GM19455 (cell line): Measurements from ENCODE around the gene EIF5.

ENCODE experiments used
- ATAC-seq: cut with Tn5 transposase; IDR thresholded peaks from one replicate; pipeline ENCODE4 v1.9.1; 2021; ENCODE audit not compliant: unreplicated experiment

EIF5 gene

DNA sequence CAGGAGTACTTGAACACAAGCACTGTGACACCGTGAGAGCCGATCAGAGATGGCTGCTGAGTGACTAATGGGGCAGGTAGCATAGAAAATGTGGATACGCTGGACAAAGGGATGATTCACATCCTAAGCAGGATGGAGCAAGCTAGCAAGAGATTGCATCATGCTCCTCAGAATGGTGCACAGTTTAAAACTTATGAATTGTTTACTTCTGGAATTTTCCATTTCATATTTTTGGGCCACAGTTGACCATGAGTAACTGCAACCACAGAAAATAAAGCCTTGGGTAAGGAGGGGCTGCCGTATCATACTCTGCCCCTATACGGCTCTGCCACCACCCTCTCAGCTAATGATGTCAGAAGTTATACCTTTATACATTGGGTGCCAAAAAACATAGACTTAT, 27.8 kb downstream of the EIF5 start:
- ATAC-seq = no peak

DNA sequence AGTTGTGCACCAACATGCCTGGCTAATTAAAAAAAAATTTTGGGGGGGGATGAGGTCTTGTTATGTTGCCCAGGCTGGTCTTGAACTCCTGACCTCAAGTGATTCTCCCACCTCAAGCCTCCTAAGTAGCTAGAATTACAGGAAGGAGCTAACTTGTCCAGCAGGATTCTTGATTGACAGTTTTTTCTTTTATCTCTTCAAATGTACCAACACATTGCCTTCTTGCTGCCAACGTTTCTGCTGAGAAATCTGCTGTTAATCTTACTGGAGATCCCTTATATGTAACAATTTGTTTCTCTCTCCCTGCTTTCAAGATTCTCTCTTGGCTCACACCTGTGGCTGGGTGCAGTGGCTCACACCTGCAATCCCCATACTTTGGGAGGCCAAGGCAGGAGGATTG, 28.7 kb downstream of the EIF5 start:
- no peak for ATAC-seq

DNA sequence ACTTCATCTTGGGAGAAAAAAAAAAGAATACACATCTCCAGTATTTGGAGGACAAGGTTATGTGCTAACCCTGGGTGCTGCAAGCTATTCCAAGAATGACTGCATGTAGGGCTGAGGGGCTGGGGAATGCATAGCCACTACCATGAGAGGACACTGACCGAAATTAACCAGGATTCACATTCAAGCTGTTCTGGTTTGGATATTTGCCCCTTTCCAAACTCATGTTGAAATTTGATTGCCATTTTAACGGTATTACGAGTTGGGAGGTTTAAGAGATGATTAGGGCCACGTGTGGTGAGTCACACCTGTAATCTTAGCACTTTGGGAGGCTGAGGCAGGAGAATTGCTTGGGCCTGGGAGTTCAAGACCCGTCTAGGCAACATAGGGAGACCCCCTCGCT, 32.7 kb downstream of the EIF5 start:
- ATAC-seq = no peak

DNA sequence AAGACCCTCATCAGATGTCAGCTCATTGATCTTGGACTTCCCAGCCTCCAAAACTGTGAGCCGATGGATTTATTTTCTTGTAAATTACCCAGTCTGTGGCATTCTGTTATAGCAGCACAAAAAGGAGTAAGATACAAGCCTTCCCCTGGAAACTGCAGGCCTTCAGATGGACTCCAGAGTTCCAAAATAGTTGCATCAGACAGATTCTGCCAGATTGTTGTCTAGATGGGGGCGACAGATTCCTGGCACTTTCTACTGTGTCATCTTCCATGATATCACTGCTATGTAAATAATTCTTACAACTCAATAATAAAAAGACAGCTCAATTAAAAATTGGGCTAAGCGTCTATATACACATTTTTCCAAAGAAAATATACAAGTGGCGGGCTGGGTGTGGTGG, 34.0 kb downstream of the EIF5 start:
- no peak for ATAC-seq

DNA sequence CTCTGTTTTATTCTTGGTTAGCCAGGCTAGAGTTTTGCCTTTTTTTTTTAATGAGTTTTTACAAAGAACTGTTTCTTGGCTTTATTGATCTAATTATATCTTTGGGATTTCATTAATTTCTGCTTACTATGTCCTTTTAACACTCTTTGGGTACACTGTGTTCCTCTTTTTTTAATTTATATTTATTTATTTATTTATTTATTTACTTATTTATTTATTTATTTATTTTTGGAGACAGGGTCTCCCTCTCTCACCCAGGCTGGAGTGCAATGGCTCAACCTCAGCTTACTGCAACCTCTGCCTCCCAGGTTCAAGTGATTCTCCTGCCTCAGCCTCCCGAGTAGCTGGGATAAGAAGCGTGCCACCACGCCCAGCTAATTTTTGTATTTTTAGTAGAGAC, 36.0 kb downstream of the EIF5 start:
- ATAC-seq = no peak

DNA sequence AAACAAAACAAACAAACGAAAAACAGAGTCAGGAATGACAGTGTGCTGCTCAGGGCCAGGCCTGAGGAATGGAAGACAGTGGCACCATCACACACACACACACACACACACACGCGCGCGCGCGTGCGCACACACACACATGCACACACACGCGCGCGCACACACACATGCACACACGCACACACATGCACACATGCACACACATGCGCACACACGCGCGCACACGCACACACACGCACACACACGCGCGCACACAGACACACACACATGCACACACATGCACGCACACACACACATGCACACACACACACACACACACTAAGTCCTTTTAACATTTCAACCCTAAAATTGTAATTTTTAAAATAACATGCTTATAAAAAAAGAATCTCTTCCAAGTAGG, 38.0 kb downstream of the EIF5 start:
- no peak for ATAC-seq

DNA sequence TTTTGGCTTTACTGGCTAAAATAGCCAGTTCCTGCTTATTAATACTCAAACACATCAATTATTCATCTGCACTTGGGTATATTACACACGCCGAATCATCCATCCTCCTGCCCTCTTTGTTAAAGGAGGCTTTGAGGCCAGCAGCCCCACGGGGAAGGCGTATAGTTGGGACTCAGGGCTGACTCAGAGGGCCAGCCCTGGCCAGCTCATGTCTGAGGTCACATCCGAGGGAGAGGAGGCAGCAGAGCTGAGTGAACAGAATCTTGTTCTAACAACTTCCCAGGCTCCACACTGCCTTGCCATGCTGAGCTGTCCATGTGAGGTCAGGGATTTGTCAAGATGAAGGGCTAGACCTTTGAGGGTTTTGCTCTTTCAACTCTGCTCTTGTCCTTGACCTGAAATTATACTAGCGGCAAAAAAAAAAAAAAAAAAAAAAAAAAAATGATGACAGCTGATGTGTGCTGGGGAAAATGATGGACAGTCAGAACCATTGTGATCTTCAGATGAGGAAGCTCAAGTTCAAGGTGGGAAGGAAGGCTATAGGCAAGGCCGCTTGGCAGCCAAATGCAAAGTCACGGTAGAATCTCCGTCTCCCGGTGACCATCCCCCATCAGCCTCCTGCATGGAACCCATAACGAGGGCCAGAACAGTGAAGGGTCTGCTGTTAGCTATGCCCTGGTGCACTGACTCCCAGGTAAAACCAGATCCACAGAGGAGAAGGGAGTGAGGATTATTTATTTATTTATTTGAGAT, 38.7 kb downstream of the EIF5 start:
- no peak for ATAC-seq

DNA sequence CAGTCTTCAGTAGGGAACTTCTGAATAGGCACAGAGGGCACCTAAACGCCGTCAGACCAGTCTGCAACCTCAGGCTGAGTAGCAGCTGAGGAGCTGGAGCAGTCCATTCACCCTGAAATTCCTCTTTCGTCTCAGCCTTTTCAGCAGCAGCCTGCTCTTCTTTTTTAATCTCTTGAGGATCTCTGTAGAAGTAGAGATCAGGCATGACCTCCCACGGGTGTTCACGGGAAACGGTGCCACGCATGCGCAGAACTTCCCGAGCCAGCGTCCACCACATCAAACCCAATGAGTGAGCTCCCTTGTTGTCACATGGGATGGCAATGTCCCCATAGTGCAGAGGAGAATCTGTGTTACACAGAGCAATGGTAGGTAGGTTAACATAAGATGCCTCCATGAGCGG, 40.1 kb downstream of the EIF5 start:
- ATAC-seq = no peak

DNA sequence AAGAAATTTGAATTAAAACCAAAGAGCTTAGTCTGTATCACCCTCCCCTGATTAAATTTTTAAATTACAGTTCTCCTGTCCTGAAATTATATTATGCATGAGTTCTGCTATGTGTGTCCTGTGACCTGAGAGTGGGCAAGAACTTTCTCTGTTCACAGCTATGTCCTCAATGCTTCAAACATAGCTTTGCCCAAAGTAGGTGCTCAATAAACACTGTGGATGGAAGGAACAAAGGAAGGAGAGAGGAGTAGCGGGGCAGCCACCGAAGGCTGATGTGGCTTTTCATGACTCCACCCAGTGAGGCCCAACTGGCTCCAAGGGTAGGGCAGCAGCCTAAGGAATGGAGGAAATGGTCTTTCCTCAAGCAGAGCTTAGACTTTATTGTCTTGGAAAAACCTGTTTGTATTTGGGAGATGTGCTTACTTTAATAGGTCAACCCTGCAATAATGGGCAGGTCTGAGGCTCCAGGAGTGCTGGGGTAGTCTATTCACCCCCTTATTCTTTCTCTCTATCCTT, 43.5 kb downstream of the EIF5 start:
- ATAC-seq = no peak

DNA sequence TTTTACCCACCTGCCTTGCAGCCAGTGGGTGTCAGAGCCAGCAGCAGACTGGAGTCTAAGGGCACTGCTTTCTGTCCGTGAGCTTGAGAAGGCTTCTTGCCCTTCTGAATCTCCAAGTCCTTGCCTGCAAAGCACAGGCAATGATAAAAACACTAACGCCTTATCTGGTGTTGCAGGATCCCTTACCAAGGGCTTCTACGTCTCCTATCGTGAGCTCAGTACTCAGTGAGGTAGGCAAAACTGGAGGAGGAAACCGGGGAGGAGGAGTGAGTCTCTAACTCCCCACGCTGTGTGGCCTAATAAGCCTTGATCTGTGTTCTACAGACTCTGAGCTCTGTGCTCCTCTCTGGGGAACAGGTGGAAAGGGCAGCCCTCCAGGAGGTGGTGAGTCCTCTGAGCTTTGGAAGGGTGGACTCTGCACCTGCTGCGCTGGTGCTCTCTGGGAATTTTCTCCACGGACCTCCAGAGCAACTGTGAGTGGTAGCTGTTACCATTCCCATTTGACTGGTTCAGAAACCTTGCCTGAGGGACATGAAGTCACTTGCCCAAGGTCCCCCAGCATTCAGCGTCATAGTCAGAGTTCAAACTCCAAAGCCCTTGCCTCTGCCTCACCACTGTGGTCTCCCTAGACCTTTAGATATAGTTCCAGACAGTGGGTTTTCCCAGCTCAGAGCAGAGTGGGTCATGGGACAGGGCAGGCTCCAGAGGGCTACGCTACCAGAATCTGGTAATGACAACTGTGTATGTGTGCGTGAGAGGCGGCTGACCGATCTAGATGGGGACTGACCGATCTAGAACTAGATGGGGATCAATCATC, 44.2 kb downstream of the EIF5 start:
- ATAC-seq = no peak

DNA sequence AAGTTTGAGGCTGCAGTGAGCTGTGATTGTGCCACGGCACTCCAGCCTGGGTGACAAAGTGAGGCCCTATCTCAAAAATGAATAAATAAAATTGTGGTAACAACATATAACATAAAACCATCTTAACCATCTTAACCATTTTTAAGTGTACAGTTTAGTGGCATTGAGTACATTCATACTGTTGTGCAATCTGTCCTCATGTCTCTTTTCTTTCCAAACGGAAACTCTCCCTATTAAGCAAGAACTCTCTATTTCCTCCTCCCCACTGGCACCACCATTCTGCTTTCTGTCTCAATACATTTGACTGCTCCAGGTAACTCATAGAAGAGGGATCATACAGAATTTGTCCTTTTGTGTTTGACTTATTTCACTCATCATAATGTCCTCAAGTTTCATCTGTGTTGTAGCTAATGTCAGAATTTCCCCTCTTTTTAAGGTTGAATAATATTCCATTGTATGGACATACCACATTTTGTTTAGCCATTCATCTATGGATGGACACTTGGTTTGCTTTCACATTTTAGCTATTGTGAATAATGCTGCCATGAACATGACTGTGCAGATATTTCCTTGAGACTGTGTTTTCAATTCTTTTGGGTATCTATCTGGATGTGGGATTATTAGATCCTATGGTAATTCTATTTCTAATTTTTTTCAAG, 46.8 kb downstream of the EIF5 start:
- no peak for ATAC-seq

DNA sequence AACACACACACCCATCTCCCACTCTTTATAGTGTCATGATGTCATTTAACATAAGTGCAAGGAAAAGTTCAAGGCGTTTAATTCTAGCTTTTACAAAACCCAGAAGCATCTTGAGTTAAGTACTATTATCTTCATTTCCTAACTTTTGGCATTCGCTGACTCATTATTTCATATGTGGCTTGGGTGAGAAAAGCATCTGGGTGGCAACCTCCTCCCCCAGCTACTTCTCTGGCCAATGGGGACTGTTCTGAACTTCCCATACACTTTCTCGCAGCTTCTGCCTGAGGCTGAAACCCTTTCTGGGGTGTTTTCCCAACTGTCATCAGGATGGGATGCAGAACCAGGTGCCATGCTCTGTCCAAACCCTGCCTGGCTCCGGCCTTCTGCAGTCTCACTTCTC, 48.3 kb downstream of the EIF5 start:
- ATAC-seq = no peak

DNA sequence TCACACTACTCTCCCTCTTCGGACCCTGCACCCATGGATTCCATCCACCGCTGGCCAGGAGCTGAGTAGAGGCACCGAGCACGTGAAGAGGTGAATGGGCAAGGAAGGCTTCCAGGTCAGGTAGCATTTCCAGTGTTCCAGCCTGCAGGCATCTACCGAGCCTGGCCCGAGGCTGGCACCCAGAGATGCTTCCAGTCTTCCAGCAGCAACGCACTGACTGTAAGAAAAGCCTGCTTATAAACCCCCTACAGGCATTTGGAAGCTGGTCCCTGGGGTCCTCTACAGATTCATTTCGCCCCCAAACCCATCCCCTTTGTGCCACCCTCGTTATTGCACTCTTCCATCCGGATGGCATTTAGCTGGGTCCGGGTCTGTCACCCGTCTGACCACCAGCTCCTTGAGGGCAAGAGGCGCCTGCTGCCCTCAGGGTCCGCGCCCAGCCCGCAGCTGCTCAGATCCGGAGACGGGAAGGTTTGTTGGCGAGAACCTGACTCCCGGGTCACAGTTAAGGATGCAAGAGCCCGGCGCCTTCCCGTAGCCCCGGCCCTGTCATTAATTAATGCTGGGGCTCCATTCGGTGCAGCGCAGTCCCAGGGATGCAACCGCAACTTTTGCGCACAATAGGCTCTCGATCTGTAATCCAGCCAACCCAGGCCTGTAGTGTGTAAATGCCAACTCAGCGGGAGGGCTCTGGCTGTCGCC, 50.6 kb downstream of the EIF5 start:
- ATAC-seq = peak; percentile 21

DNA sequence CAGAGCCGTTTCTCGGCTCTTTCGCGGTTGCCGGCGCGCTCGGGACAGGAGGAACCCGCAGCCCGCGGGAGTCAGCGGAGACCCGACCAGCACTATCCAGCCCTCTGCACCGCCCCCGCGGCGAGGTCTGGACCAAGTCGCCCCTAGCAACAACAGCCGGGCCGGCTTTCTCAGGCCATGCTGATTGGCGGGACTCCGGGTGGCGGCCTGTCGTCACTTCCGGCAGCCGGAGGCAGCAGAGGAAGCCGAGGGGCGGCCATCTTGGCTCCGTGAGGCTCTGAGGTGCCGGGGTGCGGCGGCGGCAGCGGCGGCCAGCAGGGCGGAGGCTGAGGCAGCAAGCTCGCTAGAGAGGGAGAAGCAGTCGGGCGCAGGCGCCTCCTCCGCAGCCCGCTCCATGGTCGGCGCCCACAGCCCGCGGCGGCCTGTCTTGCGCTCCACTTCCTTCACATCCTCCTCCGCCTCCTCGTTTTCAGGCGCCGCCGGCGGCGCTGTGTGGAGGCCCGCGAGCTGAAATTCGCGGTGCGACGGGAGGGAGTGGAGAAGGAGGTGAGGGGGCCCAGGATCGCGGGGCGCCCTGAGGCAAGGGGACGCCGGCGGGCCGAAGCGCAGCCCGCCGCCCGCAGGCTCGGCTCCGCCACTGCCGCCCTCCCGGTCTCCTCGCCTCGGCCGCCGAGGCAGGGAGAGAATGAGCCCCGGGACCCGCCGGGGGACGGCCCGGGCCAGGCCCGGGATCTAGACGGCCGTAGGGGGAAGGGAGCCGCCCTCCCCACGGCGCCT, 51.3 kb downstream of the EIF5 start, which contains the start of gene MARK3:
Gene MARK3, plus strand, starts transcription at position 264 of the 777 bp plus-strand sequence. CDS start 615 bp downstream, outside the sequence.
- peak; percentile 95 for ATAC-seq

DNA sequence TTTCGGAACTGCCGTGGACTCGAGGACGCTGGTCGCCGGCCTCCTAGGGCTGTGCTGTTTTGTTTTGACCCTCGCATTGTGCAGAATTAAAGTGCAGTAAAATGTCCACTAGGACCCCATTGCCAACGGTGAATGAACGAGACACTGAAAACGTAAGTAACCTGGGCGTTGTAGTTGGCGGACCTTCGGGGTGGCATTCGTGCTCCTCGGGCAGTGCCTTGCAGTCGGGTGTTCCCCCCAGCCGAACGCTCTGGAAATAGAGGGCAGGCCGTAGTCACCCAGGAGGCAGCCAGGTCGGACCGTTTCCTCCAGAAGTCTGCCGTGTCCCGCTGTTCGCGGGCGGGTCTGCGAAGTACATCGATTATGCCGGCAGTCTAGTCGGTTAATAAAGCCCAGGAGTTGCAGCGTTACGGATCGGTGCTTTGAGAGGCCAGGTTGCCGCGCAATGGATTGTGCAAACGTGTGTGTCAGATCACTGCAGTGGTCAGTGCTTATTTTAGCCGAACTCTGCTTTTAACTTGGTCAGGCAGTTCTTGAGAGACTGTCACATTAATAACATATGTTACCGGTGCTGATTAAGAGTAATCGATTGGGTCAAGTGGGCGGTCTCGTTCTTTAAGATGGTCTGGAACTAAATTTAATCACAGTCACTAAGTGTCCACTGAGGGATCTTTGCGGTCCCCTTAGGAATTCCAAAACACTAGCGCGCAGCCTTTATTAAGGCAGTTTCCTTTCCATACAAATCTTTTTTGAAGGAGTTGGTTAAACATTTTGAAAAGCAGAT, 52.1 kb downstream of the EIF5 start:
- no peak for ATAC-seq

DNA sequence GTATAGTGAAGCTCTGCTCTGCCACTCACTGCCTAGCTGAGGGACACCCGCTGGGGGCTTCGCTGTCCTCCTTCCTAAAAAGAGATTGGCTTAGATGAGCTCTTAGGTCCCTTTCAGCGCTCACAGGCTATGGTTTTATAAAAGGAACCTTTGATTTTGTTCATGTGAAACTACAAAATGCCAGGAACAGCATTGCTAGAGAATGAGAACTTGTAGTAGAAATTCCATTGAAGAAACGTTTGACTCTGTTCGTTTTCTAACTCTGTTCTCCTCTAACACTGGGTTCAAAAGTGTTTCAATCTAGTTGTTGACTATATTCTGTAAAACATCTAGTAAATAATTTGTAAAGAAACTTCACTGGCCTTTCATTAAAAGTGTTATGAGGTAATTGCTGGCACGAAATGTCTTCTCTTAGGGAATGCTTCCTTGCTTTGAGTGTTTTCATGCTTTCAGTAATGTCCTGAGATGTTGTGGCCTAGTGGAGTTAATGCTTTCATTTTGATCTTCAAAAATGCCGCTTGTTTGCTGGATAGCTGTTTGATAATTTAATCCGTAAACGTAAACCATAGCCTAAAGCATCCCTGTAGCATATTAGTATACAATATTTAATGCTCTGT, 52.8 kb downstream of the EIF5 start:
- no peak for ATAC-seq

DNA sequence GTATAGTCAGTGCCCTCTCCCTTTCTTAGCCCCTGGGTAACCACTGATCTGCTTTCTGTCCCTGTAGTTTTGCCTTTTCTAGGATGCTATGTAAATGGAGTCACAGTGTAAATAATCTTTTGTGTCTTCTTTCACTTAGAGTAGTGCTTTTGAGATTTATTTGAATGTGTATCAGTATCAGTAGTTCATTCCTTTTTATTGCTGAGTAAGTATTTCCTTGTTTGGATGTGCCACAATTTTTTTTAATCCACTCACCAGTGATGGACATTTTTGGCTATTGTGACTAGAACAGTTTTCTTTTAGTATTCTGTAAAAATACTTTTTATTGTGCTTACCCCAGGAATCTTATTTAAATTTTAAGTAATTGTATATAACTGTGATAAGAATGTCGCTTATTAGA, 54.6 kb downstream of the EIF5 start:
- ATAC-seq = no peak

DNA sequence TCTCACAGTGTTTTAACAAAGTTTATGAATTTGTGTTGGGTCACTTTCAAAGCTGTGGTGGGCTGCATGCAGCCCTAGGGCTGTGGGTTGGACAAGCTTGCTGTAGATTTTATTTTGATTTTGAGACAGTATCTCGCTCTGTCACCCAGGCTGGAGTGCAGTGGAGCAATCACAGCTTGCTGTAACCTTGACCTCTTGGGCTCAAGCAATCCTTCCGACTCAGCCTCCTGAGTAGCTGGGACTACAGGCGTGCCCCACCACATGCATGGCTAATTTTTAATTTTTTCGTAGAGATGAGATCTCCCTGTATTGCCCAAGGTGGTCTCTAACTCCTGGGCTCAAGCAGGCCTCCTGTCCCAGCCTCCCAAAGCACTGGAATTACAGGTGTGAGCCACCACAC, 56.6 kb downstream of the EIF5 start:
- no peak for ATAC-seq

DNA sequence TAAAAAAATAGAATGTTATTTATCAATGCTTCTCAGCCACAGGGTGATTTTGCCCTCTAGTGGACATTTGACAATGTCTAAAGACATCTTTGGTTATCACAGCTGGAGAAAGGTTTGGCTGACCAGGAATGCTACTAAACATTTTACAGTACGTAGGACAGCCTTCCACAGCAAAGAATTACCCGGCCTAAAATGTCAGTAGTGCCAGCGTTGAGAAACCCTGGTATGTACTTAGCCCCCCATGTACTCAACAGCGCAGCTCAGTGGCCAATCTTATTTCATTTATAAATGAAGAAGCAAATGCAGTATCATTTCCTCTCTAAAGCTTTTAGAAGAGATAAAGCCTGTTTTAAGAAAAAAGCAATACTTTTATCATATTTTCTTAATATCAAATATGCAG, 57.0 kb downstream of the EIF5 start:
- ATAC-seq = no peak
